NCI-H2081 treated with DMSO at 0.1 percent for 48 hours (cell line): ENCODE measurements around the gene SDCCAG8.
A peak's percentile ranks its signal among the peaks of the same experiment; 100 is the strongest.

ENCODE experiments used
- DNase-seq: peaks from one replicate; lab custom pipeline; 2025; lab: John Stamatoyannopoulos, UW

The SDCCAG8 gene

GRCh38 chr1:243420946-243421685 lies 165.3 kb downstream of the SDCCAG8 start:
- peak; percentile 42 for DNase-seq

- peak; percentile 73 for DNase-seq
These were observed 165.9 kb downstream of the SDCCAG8 start for GRCh38 chr1:243421784-243422183.

GRCh38 chr1:243422362-243422761 lies 166.5 kb downstream of the SDCCAG8 start:
- DNase-seq: no peak

GRCh38 chr1:243428084-243428483 lies 172.2 kb downstream of the SDCCAG8 start:
- no peak for DNase-seq

- DNase-seq: no peak
These were observed 172.9 kb downstream of the SDCCAG8 start for GRCh38 chr1:243428617-243429342.

GRCh38 chr1:243431591-243431990 lies 175.8 kb downstream of the SDCCAG8 start:
- DNase-seq: no peak

- DNase-seq: no peak
These were observed 176.3 kb downstream of the SDCCAG8 start for GRCh38 chr1:243432136-243432535.

GRCh38 chr1:243433737-243434370 lies 178.0 kb downstream of the SDCCAG8 start:
- no peak for DNase-seq

- no peak for DNase-seq
These were observed 178.8 kb downstream of the SDCCAG8 start for GRCh38 chr1:243434594-243434993.

GRCh38 chr1:243435836-243436235 lies 180.0 kb downstream of the SDCCAG8 start:
- no peak for DNase-seq

- no peak for DNase-seq
These were observed 182.3 kb downstream of the SDCCAG8 start for GRCh38 chr1:243438146-243438545.

- DNase-seq: no peak
These were observed 183.0 kb downstream of the SDCCAG8 start for GRCh38 chr1:243438815-243439214.

GRCh38 chr1:243440406-243440805 lies 184.6 kb downstream of the SDCCAG8 start:
- no peak for DNase-seq

GRCh38 chr1:243441601-243442000 lies 185.8 kb downstream of the SDCCAG8 start:
- DNase-seq: no peak

- no peak for DNase-seq
These were observed 187.7 kb downstream of the SDCCAG8 start for GRCh38 chr1:243443557-243443956.

GRCh38 chr1:243447347-243447746 lies 191.5 kb downstream of the SDCCAG8 start:
- DNase-seq: no peak

GRCh38 chr1:243447844-243448243 lies 192.0 kb downstream of the SDCCAG8 start:
- DNase-seq: no peak

- DNase-seq: no peak
These were observed 193.5 kb downstream of the SDCCAG8 start for GRCh38 chr1:243449373-243449772.

GRCh38 chr1:243452092-243452491 lies 196.3 kb downstream of the SDCCAG8 start:
- DNase-seq: no peak

GRCh38 chr1:243454328-243454997 lies 198.6 kb downstream of the SDCCAG8 start:
- DNase-seq: no peak

GRCh38 chr1:243455760-243456651 lies 200.2 kb downstream of the SDCCAG8 start:
- no peak for DNase-seq
